GM15510 (cell line): Measurements from ENCODE around the gene PRR14L.
A peak's percentile ranks its signal among the peaks of the same experiment; 100 is the strongest.

Source experiments
- POLR2A ChIP-seq: IDR thresholded peaks from 3 replicates; pipeline ENCODE4 v1.6.1; 2011; ENCODE audit warnings: borderline replicate concordance; ENCODE audit not compliant: insufficient read length; ENCODE audit errors: extremely low read depth

Gene PRR14L

GRCh38 chr22:31749636-31750364, at the start of gene PRR14L:
Gene PRR14L (minus strand): TSS chr22:31750132. CDS start chr22:31738860, 11,272 bp downstream.
- TF ChIP-seq POLR2A, result peak; percentile 96

DNA sequence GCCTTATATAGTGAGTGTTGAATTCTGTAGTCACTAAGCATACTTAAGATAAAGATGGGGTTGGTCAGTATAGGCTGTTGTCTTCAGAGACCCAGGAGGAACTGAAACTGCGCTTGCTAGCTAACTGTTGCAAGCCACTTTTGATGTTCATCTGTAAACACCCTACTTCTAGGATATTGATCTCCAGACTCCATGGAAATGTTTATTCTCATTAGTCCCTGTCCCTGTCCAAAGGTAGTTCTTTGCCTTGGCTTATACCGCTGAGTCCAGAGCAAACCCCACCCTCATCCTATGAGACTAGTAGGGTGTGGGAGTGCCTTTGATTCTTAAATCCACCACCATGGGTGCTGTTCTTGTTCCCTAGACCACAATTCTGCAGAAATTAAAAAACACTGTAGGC, 40.3 kb upstream of the PRR14L start:
- TF ChIP-seq POLR2A, result no peak

- TF ChIP-seq POLR2A, result no peak
Observed at GRCh38 chr22:31789803-31790202, 39.9 kb upstream of the PRR14L start.

- no peak for TF ChIP-seq POLR2A
Observed at GRCh38 chr22:31776231-31776630, 26.3 kb upstream of the PRR14L start.

DNA sequence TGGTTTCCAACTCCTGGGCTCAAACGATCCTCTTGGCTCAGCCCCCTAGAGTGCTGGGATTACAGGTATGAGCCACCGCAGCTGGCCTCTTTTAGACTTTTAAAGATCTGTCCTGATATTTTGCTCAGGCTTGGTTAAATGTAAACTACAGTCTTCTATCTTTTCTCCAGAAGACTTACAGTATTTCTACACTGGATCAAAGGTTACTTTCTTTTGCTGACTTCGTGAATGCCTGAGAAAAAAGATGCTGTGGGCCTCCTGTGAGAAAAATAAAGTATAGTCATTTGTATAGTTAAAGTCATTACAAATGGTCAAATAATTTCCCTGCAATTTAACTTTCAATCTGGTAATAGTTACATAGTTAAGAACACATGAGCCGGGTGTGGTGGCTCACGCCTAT, 23.5 kb upstream of the PRR14L start:
- TF ChIP-seq POLR2A, result no peak

- TF ChIP-seq POLR2A, result no peak
Observed at GRCh38 chr22:31768422-31769059, 18.6 kb upstream of the PRR14L start.

DNA sequence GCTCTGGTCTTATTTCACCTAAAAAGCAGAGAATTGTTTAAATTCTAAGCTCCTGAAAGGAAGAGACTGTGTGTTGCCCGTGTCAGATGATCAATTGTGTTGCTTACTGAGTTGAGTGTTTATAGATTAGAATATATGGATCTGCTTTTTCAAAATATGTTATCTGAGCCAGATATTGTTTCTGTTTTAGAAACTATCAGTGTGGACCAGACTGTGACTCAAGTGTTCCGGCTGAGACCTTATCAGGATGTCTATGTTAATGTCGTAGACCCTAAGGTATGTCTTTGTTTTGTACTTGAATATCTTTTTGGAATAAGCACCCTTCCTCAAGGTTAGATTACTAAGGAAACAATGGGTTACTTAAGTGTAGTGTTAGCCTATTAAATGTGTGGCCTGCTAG, 14.9 kb upstream of the PRR14L start:
- TF ChIP-seq POLR2A, result no peak

DNA sequence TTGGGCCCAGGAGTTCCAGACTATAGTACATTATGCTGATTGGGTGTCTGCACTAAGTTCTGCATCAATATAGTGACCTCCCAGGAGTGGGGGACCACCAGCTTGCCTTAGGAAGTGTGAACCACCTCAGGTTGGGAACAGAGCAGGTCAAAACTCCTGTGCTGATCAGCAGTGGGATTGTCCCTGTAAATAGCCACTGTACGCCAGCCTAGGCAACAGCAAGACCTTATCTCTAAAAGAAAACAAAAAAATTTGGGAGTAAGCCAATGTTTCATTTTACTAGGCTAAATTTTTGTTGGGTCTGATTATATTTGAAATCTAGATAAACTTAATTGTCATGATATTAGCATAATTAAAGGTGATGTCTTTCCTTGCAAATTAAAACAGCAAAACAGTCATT, 7.3 kb upstream of the PRR14L start:
- TF ChIP-seq POLR2A, result no peak

GRCh38 chr22:31754813-31755212, 4.9 kb upstream of the PRR14L start:
- no peak for TF ChIP-seq POLR2A

DNA sequence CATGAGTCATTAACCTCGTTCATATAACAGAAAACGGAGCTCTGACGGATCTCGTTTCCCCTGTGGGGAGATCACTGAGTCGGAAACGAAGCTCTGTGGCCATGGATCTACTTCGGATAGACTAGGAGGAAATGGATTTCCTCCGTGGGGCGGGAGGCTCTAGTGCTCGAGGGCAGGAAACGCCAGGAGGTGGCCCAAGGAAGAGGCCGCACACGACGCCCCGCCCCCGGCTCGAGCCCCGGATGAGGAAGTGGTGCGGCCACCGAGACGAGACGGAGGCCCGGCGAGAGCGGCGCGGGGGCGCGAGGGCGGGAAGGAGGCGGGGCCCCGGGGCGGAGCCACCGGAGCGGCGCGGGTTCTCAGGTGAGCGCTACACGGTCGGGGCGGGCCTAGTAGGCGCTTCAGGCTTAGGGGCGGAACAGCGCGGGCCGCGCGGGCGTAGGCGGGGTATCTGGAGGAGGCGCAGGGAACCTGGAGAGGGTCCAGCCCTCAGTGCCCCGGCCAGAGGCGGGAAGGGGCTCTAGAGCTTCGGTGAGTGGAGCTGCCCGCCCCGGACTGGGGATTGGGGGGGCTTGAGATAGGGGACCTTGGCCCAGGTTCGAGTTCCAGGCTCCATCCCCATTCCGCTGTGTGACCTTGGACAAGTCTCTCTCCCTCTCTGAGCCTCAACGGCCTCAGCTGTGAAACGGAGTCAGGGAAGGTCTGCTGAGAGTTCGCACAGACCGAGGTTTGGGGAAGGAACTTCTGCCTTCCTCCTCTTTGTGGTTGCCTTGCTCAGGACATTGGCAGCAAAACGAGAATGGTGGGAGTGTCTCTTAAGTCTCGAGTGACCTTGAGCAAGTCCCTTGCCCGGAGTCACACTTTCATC, 3.9 kb upstream of the PRR14L start, which contains the start of gene DEPDC5:
Gene DEPDC5, plus strand, starts transcription at position 386 of the 868 bp plus-strand sequence. CDS start 903 bp downstream, outside the sequence.
- peak; percentile 92 for TF ChIP-seq POLR2A

DNA sequence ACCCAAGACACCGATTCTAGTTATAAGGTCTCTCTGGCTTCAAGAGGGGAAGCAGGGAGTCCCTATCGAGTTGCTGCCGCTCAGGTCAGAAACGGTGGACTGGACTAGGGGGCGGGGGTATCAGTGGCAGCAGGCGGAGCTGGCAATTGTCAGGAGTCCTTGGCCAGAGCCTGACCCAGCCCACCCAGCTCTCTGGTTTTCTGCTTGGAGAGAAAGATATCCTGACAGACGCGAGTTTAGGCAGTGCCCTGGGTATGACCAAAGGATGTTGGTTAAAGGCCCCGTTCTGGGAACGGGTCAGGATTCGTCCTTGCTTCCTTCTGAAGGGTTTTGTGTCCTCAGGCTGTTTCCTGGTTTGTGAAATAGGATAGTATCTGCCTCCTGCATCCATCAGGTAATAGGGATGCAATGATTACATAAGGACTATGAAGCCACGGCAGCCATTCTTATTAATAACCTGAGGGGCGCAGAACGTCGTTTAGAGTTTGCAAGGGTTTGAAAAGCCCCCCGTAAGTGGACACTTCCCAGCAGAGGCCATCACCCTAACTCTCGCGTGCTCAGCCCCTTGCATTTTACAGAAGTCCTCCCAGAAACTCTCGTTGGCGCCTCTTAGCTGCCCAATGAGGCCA, 3.2 kb upstream of the PRR14L start:
- TF ChIP-seq POLR2A, result no peak

DNA sequence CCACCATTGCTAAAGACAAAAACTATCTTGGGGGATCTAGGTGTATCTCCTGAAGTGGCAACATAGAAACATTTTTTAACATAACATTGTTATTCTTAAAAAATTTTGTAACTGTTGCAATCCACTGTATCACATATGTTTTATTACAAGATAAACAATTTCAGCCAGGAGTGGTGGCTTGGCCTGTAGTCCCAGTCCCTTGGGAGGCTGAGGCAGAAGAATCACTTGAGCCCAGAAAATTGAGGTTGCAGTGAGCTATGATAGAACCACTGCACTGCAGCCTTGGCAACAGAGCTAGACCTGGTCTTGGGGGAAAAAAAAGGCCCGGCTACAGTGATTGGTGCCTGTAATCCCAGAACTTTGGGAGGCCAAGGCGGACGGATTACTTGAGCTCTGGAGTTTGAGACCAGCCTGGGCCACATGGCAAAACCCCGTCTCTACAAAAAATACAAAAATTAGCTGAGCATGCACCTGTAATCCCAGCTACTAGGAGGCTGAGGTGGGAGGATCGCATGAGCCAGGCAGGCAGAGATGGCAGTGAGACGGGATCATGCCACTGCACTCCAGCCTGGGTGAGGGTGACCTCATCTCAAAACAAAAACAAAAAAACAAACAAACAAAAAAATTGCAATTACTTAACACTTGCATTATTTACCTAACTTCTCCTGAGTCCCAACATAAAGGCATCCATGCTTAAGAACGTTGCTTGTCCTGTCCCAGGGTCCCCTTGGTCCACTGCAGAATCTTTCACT, 2.3 kb upstream of the PRR14L start:
- TF ChIP-seq POLR2A, result no peak

- no peak for TF ChIP-seq POLR2A
Observed at GRCh38 chr22:31750365-31751284, 693 bp upstream of the PRR14L start.

DNA sequence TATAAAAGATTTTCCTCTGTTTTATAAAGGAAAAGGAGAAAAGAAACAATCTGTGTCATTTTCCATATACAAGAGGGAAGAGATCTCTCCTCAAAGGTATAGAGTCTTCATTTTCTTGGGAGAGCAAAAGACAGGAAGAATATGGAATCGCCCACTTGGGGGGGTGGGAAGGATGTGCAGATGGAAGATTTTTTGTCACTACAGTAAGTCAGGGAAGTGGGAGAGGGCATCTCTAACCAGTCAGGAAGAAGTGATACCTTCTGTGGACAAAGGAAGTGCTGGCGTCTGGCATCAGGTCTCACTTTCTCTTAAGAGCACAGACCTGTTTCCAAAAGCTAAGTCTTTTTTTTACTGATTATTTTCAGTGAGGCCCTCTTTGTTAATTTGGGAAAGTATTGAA, 1.4 kb downstream of the PRR14L start:
- no peak for TF ChIP-seq POLR2A

DNA sequence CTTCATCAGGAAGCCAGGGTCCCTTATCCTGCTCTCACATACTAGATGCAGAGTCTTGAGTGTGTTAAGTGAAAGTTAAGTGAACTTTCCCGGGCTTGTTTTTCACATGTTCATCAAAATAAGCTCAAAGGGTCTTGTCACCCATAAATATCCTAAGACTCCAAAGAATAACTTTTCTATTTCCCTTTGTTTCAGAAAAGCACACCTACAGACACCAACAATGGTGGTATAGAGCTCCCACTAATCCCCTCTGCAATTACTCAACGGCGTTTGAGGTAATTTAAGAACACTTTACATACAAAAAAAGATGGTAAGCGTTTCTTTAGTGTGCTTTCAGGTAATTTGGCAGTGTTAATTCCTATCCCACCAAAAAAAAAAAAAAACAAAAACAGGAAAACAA, 2.5 kb downstream of the PRR14L start:
- TF ChIP-seq POLR2A, result no peak
